GM12801 (cell line): ENCODE results near the gene MRGPRG.

Experiments
- CTCF ChIP-seq: IDR thresholded peaks from one replicate; pipeline ENCODE4 v1.5.1; 2011; ENCODE audit warnings: control low read depth; ENCODE audit not compliant: insufficient read length; ENCODE audit errors: extremely low read depth

Gene MRGPRG

DNA sequence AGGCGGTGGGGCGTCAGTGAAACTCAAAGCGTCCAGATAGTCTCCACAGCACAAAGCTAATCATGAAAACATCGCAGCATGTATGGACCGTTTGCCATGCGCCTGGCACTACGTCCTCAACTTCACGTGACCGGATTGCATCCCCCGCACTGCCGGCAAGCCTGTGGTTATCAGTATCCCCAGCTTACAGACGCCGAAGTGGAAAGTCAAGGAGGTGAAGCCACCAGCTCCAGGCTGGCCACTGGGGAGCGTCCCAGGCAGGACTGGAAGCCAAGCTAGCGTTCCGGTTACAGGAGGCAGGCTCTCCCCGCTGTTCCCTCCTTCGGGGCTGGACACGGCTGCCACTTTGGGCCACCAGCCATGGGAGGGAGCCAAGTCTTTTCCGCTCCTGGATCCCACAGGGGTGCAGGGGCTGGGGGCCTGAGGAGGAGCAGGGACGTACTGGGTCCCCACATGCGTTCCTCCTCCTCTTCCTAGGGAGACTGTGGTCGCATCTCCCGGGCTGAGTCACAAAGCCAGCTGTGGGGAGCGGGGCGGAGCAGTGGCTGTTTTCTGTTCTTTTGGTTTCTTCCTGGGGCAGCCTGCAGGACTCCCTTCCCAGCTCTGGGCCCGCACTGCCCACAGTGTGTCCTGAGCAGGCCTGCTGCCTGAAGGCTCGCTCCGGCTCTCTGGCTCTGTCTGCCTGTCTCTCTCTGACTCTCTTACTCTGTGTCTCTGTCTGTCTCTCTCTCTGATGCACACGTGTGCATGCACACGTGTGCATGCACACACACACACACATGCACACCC lies 49.2 kb downstream of the MRGPRG start:
- no peak for TF ChIP-seq CTCF
